Measurements from ENCODE around the gene ATG101.

- TF ChIP-seq CTCF (optimal IDR thresholded peaks at IDR 0.05 in 1 of 3, IDR thresholded peaks at IDR 0.05 in 1 of 3, conservative IDR thresholded peaks at IDR 0.05 in 1 of 3; ENCODE audit: extremely low read depth in 1 of 3, insufficient read depth in 2 of 3, low read length in 3 of 3), result peak; percentile 44 to 67 (median 65)
- TF ChIP-seq EZH2 (IDR thresholded peaks at IDR 0.05; ENCODE audit: low read length), result no peak
Observed at GRCh38 chr12:52119398-52120254, 49.8 kb downstream of the ATG101 start.
